NCI-H226 (cell line): ENCODE measurements around the gene ZNF729.
"Not testable (repeated sequence)": the region's sequence is repeated elsewhere in the genome, so short reads cannot be mapped to it uniquely, and the experiment has no call there.

ENCODE experiments used
- DNase-seq: peaks from one replicate; pipeline ENCODE4 v3.0.0-alpha.2; 2015

ZNF729 gene

DNA sequence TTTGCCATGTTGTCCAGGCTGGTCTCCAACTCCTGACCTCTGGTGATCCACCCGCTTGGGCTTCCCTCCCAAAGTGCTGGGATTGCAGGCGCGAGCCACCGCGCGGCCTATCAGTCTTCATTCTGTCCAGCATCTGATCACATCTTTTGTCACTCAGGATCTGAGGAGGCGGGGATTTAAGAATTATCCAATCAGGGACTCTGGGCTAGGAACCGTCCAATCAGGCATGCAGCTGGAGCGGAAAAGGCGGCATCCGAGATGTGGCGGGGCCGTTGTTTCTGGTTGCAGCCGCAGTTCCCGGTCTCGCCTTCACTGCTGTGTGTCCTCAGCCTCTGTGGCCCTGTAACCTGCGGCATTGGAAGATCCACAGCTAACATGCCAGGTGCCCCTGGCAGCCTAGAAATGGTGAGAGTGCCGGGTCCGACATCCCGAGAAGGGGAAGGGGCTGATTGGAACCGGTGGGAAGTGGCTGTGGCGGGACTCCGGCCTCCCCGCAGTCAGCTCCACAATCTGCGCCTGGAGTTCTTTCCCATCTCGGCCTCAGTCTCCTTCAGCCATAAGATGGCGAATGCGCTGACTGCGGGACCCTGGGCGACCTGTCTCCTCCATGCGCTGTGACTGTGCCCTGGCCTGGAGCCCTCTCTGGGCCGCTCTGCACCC, at the start of gene ZNF729:
Gene ZNF729 (plus strand): TSS at position 291 of the 660 bp plus-strand sequence. CDS start 85 bp downstream, at position 376.
- no peak for DNase-seq

- no peak for DNase-seq
Observed at GRCh38 chr19:22256856-22257255, 29.4 kb upstream of the ZNF729 start.

GRCh38 chr19:22257381-22257780, 28.9 kb upstream of the ZNF729 start:
- no peak for DNase-seq

DNA sequence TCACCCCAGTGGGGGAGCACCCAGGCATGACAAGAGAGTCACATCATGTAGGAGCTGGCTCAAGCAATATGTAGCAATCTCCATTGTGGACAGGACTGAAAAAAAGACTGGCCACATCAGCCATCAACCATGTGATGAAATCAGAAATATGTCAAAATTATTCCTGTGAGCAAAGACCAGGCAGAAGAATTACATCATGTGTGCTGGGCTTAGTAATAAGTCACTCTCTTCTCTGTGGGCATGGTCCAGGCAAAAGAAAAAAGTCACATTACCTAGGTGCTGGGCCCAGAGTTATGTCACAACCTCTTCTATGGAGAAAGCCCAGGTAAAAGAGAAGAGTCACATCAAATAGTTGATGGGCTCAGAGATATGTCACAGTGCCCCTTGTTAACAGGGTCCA, 28.3 kb upstream of the ZNF729 start:
- DNase-seq, result no peak

GRCh38 chr19:22260499-22260898, 25.7 kb upstream of the ZNF729 start:
- DNase-seq, result no peak

- no peak for DNase-seq
Observed at GRCh38 chr19:22261596-22261995, 24.6 kb upstream of the ZNF729 start.

GRCh38 chr19:22263121-22263520, 23.1 kb upstream of the ZNF729 start:
- DNase-seq, result no peak

- DNase-seq, result not testable (repeated sequence)
Observed at GRCh38 chr19:22321554-22321953, 35.3 kb downstream of the ZNF729 start.

DNA sequence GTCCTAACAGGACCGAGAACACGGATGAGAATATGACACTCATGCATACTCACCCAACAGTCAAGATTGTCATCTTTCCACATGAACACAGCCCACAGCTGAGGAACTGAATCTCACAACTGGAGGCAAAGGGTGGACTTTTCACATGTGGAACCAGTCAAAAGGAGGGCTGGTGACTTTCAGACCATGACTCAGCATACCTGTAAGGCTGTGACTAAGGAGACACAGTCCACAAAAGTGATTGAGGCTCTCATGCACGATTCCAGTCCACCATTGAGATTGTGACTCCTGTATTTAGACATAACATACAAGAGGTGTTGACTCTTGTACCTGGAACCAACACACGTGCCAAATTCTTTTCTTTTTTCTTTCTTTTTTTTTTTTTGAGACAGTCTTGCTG, 40.0 kb downstream of the ZNF729 start:
- DNase-seq, result no peak

DNA sequence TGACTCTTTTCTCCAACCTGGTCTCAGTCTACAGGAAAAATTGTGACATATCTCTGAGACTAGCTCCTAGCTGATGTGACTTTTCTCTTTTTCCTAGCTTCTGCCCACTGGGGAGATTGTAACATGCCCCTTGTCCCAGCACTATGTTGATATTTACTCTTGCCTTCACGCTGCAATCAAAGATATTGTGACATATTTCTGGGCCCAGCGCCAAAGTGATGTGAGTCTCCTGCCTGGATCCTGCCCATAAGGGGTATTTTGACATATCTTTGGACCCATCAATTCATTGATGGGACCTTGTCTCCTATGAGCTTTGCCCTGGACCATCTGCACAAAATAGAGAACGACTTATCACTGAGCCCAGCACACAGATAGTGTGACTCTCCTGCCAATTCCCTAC, 41.1 kb downstream of the ZNF729 start:
- DNase-seq, result no peak

DNA sequence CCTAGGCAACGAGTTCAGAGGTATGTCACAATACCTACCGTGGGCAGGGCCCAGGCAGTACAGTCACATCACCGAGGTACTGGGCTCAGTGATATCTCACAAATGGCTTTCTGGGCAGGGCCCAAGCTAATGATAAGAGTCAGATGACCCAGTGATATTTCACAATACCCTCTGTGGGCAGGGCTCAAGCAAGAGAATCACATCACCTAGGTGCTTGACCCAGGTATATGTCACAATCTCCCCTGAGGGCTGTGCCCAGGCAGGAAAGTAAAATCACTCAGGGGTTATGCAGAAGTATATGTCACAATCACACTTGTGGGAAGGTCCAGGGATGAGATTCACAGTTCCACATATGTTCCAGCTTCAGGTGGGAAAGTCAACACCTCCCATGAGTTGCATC, 45.3 kb downstream of the ZNF729 start:
- DNase-seq, result no peak

GRCh38 chr19:22332924-22333323, 46.7 kb downstream of the ZNF729 start:
- no peak for DNase-seq

- DNase-seq, result no peak
Observed at GRCh38 chr19:22335716-22336115, 49.5 kb downstream of the ZNF729 start.

DNA sequence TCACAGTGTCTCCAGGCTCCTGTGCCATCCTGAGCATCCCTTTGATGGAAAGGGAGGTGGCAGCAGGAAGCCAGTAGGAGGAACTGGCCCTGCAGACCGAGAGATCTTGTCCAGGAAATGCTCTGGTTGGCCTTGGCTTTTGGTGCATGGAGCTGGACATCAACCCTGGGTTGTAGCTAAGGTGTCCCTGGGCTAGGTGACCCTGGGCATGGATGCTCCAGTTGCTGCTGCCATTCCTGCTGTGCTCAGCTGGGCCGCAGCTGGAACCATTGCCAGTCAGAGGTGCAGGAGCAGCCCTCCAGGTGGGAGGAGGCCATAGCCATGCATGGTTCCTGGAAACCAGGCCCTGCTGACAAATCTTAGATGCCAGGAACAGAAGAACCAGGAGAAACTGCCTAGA, 68.4 kb downstream of the ZNF729 start:
- DNase-seq, result no peak
